Esophagus muscularis mucosa (tissue), 4 donors: Measurements from ENCODE around the gene FNIP1.

Experiments used
- CTCF ChIP-seq, 3 experiments: fragments of 200-600 bp in 2 of 3; fragments of 450-650 bp in 1 of 3; sonication (generic) in 2 of 3; IDR thresholded peaks; one replicate each; pipeline ENCODE4 v1.5.1; 2017 to 2019; ENCODE audit warnings: antibody characterized with exemption in 3 of 3, mild to moderate bottlenecking in 2 of 3, moderate library complexity in 1 of 3
- EP300 ChIP-seq: sonication (generic); formaldehyde crosslinking; IDR thresholded peaks from one replicate; pipeline ENCODE4 v1.6.1; 2017; ENCODE audit warnings: antibody characterized with exemption
- POLR2A ChIP-seq: fragments of 450-650 bp; IDR thresholded peaks from one replicate; pipeline ENCODE4 v1.6.1; 2017; ENCODE audit warnings: antibody characterized with exemption, moderate library complexity, mild to moderate bottlenecking, low read depth

DNA sequence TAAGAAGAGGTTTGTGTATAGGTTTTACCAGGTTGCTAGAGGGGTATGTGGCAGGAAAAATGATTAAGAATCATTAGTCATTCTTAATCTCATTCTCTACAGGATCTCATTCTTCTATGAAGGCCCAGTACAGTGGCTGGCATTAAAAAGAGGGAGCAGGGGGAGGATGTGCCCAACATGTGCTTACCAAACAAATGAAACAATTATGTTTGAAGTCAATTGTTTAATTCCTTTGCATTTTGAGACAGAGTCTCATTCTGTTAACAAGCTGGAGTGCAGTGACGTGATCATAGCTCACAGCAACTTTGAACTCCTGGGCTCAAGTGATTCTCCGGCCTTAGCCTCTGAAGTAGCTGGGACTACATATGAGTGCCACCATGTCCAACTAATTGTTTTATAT is 23.0 kb downstream of the FNIP1 start:
- TF ChIP-seq EP300 (no peak), CTCF (IDR thresholded peaks at IDR 0.05) (no peak), POLR2A (no peak)
